Brain pericyte (primary cell): ENCODE measurements around the gene KCNA3.

ENCODE experiments used
- DNase-seq: peaks from one replicate; pipeline ENCODE4 v3.0.0-alpha.2; 2012; ENCODE audit warnings: low read depth, low spot score

The KCNA3 gene

DNA sequence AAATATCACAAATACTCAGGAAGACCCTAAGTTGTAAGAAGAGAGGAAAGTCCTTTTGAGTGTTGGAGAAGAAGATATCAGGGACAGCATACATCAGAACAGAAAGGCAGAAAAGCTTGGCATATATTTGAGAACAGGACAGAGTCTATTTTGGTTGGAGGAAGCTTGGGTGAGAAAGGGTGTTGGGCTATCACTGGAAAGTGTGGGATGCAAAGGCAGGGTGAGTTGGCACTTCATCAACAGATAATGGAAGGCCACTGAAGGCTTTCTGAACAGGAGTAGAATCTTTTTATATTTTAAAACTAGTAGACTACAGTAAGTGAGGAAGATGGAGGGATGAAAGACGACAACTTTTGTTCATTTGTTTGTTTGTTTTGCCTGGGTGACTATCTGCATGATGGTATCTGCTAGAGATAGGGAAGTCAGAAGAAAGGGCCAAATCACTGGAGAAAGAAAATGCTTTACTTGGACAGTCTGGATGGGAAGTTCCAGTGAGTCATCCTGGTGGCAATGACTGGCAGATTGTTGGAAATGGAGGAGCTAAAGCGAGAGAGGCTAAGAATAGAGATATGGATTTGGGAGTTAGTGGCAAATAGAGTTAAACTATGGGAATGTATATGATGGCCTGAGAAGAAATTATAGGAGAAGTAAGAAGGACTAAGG is 34.9 kb downstream of the KCNA3 start:
- DNase-seq, result no peak

DNA sequence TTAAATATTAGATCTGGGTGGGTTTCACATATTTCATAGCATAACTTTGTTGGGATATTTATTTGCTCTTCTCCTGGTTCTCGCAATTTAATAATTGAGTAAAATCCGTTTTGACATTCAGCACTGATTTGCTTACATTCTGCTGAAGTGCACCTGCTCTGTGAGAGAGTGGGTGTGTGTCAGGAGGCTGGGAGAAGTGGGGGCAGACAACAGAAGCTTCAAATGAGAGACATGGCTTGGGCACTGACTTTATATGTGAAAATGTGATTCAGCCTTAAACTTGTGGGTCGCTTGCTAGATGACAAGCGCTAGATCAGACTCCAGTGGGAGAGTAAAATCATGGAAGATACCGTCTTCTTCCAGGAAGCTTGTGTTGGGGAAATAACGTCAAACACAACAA is 36.2 kb downstream of the KCNA3 start:
- no peak for DNase-seq

DNA sequence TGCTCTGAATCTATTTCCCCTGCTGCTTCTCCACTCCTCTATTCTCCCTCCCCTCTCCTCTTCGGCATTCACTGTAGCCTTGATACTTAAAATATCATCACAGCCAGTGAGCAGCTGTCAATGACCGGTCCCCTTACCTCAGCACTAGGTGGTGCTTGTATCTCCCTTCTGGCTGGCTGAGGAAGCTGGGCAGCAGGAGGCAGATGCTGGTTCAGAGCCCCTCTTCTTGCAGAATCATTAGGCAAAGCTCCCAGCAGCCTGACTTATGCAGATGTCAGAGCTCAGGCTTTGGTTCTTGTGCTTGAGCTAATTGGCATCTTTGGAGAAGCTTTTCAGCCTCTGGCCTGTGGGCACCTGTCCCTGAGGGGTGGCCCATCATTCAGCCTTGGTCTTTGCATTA is 36.7 kb downstream of the KCNA3 start:
- DNase-seq, result no peak

DNA sequence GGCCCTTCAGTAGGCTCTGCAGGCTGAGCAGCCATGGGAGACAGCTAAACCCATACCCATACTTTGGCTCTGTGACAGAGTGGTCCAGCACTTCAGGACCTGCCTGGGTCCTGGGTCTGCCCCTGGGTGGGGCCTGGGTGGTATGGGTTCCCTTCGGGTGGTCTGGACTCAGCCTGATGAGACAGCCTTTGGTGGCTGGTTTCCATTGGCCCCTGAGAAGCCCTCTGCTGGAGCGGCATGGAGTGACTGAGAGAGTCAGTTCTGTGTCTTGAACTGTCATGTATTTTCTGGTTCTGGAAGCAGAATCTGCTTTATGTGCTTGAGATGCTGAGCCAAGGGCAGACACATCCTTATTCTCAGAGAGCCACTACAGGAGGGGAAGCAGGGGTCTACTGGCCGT is 37.3 kb downstream of the KCNA3 start:
- DNase-seq, result no peak

DNA sequence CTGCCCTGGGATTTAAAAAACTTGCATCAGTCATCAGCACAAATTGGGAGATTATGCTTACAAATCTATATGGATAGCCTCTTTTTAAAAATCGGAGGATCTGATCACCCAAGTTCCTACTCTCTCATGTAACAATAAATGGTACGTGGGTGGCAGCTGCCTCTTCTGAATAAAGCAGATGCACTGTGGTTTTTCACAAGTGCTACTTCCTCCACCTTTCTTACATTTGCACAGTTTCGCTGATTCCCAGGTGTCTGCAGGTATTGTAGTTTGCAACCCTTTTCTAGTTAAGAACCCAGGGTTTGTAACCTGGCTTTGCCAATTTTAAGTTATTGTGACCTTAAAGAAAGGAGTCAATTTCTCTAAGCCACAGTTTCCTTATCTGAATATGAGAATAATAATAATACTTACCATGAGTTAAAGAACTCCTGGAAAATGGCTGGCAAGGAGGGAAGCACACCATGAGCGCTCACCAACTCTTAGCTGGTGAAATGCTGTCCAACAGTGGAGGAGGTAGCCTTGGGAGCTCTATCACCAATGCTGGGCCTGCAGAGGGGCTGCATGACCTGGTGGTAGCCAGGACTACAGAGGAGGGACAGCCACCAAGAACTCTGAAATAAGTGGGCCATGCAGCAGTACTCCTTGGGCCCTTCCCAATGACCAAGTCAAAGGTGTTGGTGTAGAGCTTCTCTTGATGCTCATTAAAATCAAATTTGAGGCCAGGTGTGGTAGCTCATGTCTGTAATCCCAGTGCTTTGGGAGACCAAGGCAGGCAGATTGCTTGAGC is 38.4 kb downstream of the KCNA3 start:
- DNase-seq, result no peak

DNA sequence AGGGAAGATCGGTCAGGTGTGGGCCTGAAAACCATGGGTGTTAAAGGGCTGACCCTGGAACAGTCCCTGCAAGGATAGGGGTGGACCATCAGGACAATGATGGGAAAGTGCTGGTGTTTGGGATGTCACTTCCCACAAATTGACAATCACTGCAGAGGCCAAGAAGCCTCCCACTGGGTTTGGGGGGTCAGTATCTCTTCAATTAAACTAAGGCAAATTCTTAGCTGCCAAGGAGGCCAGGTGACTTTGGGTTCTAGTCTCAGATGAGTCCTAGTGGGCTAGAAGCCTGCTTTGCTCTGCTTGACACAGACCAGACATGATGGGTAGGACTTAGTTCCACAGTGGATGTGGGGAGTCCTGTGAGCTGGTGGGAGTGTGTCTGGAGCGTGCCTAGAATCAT is 39.3 kb downstream of the KCNA3 start:
- no peak for DNase-seq

DNA sequence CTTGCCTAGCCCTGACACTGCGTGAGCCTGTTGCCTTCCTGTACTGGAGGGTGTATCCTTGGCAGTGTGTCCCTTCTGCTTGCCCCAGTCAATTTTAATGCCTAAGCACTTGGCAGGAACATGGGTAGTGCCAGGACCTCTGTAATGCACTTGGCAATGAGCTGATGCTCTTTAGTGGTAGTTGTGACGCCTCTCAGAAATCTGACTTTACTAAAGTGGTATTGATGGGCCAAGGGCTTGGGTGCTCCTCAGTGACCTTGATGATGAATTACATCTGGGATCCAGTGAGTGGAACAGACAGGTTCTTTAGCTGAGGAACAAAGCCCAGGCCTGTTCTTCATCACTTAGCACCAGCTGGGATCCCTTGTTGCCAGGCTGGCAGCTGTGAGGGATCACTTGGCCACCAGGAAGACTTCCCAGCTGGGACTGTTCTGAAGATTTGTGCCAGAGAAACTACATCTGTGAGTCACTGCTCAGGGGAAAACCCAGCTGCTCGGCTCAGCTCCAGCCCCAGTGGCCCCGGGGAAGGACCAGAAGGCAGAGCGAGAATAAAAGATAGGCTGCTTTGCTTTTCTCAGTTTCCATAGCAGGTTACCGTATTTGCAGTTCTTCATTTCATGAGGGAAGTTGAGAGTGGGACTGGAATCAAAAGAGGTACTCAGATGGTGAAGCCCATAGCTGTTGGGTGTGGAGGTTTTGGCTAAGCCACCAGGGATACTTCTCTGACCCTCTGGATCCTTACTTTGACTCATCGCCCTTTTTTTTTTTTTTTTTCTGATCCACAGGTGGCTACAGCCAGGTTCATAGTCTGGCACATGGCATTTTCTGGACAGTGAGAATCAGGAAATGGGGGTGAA is 40.1 kb downstream of the KCNA3 start:
- no peak for DNase-seq

DNA sequence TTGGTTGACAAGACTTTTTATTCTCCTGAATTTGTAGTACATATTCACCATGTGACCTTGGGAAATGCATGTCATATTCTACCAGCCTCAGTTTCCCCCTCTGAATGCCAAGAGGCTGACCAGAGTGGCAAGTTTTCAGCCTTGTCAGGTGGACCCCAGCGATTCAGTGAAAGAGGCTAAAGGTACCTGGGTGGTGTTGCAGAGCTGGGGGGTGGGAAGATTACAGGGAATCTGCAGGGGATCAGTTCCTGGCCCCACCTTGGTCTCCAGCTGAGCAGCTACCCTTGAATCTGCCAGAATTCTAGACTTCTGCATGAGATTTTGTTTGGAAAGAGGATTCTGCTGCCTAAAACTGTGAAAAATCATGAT is 40.7 kb downstream of the KCNA3 start:
- DNase-seq, result no peak

DNA sequence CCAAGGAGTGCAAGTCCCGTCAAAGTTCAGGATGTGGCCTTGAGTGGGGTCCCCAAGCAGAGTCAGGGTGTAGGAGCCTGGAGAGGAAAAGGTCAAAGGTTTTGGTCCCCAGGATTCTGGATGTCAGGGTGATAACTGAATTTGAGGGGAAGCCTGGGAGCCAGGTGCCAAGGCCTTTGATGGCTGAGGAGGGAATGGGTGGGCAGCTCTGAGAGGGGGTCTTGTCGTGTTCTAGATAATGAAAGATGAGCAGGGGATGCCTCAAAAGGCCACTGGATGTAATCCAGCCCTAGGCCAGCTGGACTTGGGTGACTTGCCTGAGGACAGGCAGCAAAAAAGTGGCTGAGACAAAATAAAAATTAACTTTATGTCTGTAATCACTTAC is 41.1 kb downstream of the KCNA3 start:
- DNase-seq, result no peak

DNA sequence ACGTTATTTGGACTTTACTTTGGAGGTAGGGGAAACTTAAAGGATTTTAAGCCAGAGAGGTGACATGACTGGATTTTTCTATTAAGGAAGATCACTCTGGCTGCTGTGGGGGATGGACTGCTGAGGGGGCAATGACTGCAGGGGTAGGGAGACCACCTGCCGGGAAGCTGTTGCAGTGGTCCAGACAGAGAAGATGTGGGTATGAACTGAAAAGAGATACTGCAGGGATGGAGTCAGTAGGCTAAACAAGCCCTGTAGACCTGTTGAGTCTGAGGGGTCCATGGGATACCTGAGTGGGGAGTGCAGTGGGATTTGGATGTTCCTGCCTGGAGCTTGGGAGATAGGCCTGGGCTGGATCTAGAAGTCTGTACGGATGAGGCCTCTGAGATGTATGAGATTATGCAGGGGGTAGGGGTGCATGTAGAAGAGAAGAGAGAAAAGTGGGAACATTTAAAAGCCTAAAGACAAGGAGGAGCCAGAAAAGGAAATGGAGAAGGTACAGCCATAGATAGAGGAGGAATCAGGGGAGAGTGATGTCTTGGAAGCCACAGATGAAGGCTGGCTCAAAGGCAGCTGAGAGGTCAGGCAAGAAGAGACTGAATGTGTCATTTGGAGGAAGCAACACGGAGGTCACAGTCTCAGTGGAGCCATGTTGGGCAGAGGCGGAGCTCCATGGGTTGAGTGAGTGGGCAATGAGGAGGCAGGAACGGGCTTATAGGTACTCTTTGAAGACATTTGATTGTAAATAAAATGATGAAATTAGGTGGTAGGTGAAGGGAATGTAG is 42.7 kb downstream of the KCNA3 start:
- DNase-seq, result no peak

DNA sequence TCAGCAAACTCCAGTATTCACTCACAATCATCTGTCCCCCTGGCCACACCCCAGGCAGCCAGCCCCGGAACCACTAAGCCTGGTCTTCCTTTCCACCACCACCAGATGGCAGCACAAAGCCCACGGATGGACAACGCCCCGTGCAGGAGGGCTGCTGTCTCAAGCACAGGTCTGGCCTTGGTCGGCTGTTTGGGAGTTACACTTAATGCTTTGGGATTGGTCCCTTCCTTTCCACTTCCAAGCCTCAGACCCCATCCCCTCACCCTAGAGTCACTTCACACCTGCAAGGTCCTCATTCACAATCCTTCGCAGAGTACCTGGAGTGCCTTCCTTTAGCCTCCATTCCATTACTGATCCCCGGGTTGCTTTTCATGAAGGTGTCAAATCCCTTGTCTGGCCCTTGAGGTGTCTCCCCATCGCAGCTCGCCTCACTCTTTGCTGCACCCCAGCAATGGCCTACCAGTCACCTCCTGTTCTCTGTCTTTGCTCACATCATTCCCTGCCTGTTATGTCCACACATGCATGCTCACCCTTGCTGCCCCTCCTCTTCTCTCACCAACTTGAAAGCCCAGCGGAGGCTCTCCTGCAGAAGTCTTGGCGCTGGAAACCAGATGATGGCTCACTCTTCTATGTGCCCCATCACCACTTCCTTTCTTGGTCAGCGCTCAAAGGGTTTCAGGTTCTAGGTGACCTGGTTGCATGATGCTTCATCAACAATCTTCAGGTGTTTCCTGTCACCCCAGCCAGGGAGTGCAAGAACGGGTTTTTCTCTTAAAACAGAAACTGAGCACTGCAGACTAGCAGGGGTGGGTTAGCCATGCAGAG is 43.7 kb downstream of the KCNA3 start:
- DNase-seq, result no peak

DNA sequence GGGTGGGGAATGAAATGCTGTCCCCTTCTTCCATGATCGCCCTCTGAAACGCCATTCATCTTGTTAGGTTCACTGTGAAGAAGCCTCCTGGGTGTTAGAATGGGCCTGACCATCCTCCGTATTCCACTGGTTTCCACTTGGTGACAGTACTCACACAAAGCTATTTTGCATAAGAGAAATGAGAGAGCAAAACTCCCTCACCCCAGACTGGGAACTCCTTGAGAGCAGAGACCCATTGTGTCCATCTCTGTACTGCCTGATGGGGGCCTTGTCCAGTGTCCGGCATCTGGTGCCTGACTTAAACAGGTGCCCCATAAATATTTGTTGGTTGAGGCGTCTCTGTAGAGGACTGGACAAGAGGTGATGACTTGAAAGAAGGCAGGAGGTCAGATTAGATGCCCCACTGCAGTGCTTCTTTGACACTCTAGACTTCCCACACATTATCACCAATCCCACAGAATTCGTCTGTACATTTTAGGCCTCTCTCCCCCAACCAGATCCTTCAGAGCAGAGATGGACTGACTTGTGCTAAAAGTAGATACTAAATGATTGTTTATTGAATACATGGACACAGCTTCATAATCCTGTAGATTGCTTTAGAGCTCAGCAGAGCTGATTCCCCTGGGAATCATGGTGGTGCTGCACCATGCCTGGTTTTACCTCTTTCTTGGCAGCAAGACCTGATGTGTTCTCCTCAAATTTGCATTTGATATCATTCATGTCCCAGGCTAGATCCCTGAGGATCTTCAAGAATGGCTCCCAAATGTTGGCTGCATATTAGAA is 46.2 kb downstream of the KCNA3 start:
- no peak for DNase-seq

DNA sequence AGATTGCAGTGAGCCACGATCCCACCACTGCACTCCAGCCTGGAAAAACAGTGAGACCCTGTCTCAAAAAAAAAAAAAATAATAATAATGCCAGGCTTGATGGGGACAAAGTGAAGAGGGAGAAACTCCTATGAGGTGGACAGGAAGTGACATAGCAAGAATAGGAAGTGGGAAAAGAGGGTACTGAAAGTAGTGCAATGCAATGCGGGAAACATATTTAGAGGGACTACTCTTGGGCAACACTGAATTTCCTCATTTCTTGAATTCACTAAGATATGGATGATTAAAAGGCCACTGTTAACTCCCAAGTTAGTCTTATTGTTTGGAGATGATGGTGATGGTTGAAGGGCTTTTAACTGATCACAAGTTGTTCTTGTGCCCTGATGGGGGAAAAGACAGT is 47.0 kb downstream of the KCNA3 start:
- DNase-seq, result no peak

DNA sequence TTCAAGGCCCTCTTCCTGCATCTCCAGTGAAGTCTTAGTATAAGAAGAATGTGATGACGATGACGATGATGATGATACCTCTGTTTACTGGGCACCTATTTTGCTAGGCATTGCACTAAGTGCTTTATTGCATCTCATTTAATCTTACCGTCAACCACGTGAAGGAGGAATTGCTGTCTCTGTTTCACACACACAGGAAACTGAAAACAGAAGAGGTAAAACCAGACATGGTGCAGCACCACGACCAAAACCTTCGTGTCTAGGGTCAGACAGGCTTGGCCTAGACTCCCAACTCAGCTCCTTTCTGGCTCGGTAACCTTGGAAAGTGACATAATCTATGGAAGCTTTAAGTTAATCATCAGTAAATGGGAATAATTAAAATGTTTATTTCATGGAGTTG is 47.9 kb downstream of the KCNA3 start:
- DNase-seq, result no peak
